ENCODE data around the gene CCDC68.

Gene CCDC68

GRCh38 chr18:54899500-54899899 is 59.8 kb downstream of the CCDC68 start:
- H3K36me3 ChIP-seq: no peaks in the 10 kb centered on the region
- H3K4me3 ChIP-seq (ENCODE audit: low read depth in 1 of 2, low read length in 1 of 2): no peak overlapping the region
- no peak for TF ChIP-seq CTCF (IDR thresholded peaks at IDR 0.05)
- no peak overlapping the region for H3K27ac ChIP-seq
- H3K27me3 ChIP-seq: no peaks in the 10 kb centered on the region
- no peaks in the 10 kb centered on the region for H3K9me3 ChIP-seq
- H3K4me1 ChIP-seq (ENCODE audit: control insufficient read depth in 1 of 2, insufficient read depth in 1 of 2, low read depth in 1 of 2, low read length in 1 of 2): no peaks in the 10 kb centered on the region

GRCh38 chr18:54888933-54889332 is 70.3 kb downstream of the CCDC68 start:
- Histone ChIP-seq H3K4me3 (ENCODE audit: low read depth in 1 of 2, low read length in 1 of 2) (no peak overlapping the region), H3K27ac (no peak overlapping the region), H3K9me3 (no peaks in the 10 kb centered on the region), H3K27me3 (no peaks in the 10 kb centered on the region), H3K36me3 (no peaks in the 10 kb centered on the region), H3K4me1 (ENCODE audit: control insufficient read depth in 1 of 2, insufficient read depth in 1 of 2, low read depth in 1 of 2, low read length in 1 of 2) (no peaks in the 10 kb centered on the region)
- TF ChIP-seq CTCF (IDR thresholded peaks at IDR 0.05): no peak

- Histone ChIP-seq H3K36me3 (no peaks in the 10 kb centered on the region), H3K4me1 (ENCODE audit: control insufficient read depth in 1 of 2, insufficient read depth in 1 of 2, low read depth in 1 of 2, low read length in 1 of 2) (no peaks in the 10 kb centered on the region), H3K9me3 (no peaks in the 10 kb centered on the region), H3K4me3 (ENCODE audit: low read depth in 1 of 2, low read length in 1 of 2) (no peak overlapping the region), H3K27ac (no peak overlapping the region), H3K27me3 (no peaks in the 10 kb centered on the region)
- TF ChIP-seq CTCF (IDR thresholded peaks at IDR 0.05): no peak
These were observed 70.9 kb downstream of the CCDC68 start for GRCh38 chr18:54888378-54888777.

GRCh38 chr18:54883816-54884604 is 75.3 kb downstream of the CCDC68 start:
- TF ChIP-seq CTCF (IDR thresholded peaks at IDR 0.05): no peak
- no peaks in the 10 kb centered on the region for H3K4me1 ChIP-seq (ENCODE audit: control insufficient read depth in 1 of 2, insufficient read depth in 1 of 2, low read depth in 1 of 2, low read length in 1 of 2)
- no peak overlapping the region for H3K27ac ChIP-seq
- H3K4me3 ChIP-seq (ENCODE audit: low read depth in 1 of 2, low read length in 1 of 2): no peak overlapping the region
- H3K27me3 ChIP-seq: no peaks in the 10 kb centered on the region
- H3K36me3 ChIP-seq: no peaks in the 10 kb centered on the region
- H3K9me3 ChIP-seq: no peaks in the 10 kb centered on the region

- no peak overlapping the region for H3K27ac ChIP-seq
These were observed 76.9 kb downstream of the CCDC68 start for GRCh38 chr18:54882318-54882717.

More at GRCh38 chr18:54882318-54882717, 76.9 kb downstream of the CCDC68 start:
- no peak for TF ChIP-seq CTCF (IDR thresholded peaks at IDR 0.05)
- Histone ChIP-seq H3K27me3 (no peaks in the 10 kb centered on the region), H3K36me3 (no peaks in the 10 kb centered on the region), H3K4me3 (ENCODE audit: low read depth in 1 of 2, low read length in 1 of 2) (no peak overlapping the region), H3K4me1 (ENCODE audit: control insufficient read depth in 1 of 2, insufficient read depth in 1 of 2, low read depth in 1 of 2, low read length in 1 of 2) (no peaks in the 10 kb centered on the region), H3K9me3 (no peaks in the 10 kb centered on the region)
